HG02852 (cell line): ENCODE results near the gene GRK1.
A peak's percentile ranks its signal among the peaks of the same experiment; 100 is the strongest.
"Not testable (repeated sequence)": the region's sequence is repeated elsewhere in the genome, so short reads cannot be mapped to it uniquely, and the experiment has no call there.

ENCODE experiments used
- ATAC-seq: cut with Tn5 transposase; IDR thresholded peaks from one replicate; pipeline ENCODE4 v1.9.1; 2021; ENCODE audit warnings: mild to moderate bottlenecking, moderate library complexity; ENCODE audit not compliant: unreplicated experiment

Gene GRK1

GRCh38 chr13:113664751-113665596 lies 2.0 kb upstream of the GRK1 start:
- no peak for ATAC-seq

- ATAC-seq = no peak
Observed at GRCh38 chr13:113665597-113666328, 1.3 kb upstream of the GRK1 start.

- no peak for ATAC-seq
Observed at GRCh38 chr13:113666329-113666670, 719 bp upstream of the GRK1 start.

GRCh38 chr13:113667771-113668490 lies 912 bp downstream of the GRK1 start:
- no peak for ATAC-seq

- no peak for ATAC-seq
Observed at GRCh38 chr13:113668491-113668971, 1.5 kb downstream of the GRK1 start.

GRCh38 chr13:113669231-113669754 lies 2.3 kb downstream of the GRK1 start:
- no peak for ATAC-seq

GRCh38 chr13:113669755-113670341 lies 2.8 kb downstream of the GRK1 start:
- no peak for ATAC-seq

GRCh38 chr13:113670541-113670940 lies 3.5 kb downstream of the GRK1 start:
- ATAC-seq = no peak

GRCh38 chr13:113671066-113672001 lies 4.3 kb downstream of the GRK1 start:
- no peak for ATAC-seq

- ATAC-seq = no peak
Observed at GRCh38 chr13:113672002-113672651, 5.1 kb downstream of the GRK1 start.

- no peak for ATAC-seq
Observed at GRCh38 chr13:113722921-113723320, 55.9 kb downstream of the GRK1 start.

- no peak for ATAC-seq
Observed at GRCh38 chr13:113723410-113724015, 56.5 kb downstream of the GRK1 start.

GRCh38 chr13:113724016-113724758 lies 57.2 kb downstream of the GRK1 start:
- ATAC-seq = no peak

GRCh38 chr13:113724780-113725315 lies 57.8 kb downstream of the GRK1 start:
- ATAC-seq = peak; percentile 90

- ATAC-seq = not testable (repeated sequence)
Observed at GRCh38 chr13:113725329-113726105, 58.5 kb downstream of the GRK1 start.

GRCh38 chr13:113726106-113726821 lies 59.2 kb downstream of the GRK1 start:
- ATAC-seq = not testable (repeated sequence)
